GM21360 (cell line): ENCODE results near the gene PANK1.
"Not testable (repeated sequence)": the region's sequence is repeated elsewhere in the genome, so short reads cannot be mapped to it uniquely, and the experiment has no call there.

Experiments
- ATAC-seq: cut with Tn5 transposase; IDR thresholded peaks from one replicate; pipeline ENCODE4 v1.9.1; 2021; ENCODE audit warnings: mild to moderate bottlenecking, moderate library complexity; ENCODE audit not compliant: unreplicated experiment

The PANK1 gene

DNA sequence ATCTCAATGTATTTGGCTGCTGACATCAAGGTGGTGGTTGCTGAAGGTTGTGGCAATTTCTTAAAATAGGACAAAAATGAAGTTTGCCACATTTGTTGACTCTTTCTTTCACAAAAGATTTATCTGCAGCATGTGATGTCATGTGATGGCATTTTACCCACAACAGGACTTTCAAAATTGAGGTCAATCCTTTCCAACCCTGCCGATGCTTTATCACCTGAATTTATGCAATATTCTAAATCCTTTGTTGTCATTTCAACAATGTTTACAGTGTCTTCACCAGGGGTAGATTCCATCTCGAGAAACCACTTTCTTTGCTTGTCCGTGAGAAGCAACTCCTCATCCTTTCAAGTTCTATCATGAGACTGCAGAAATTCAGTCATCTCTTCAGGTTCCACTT, 69.0 kb downstream of the PANK1 start:
- ATAC-seq, result no peak

GRCh38 chr10:89575031-89575430, 70.0 kb downstream of the PANK1 start:
- no peak for ATAC-seq

GRCh38 chr10:89574368-89574767, 70.7 kb downstream of the PANK1 start:
- no peak for ATAC-seq

DNA sequence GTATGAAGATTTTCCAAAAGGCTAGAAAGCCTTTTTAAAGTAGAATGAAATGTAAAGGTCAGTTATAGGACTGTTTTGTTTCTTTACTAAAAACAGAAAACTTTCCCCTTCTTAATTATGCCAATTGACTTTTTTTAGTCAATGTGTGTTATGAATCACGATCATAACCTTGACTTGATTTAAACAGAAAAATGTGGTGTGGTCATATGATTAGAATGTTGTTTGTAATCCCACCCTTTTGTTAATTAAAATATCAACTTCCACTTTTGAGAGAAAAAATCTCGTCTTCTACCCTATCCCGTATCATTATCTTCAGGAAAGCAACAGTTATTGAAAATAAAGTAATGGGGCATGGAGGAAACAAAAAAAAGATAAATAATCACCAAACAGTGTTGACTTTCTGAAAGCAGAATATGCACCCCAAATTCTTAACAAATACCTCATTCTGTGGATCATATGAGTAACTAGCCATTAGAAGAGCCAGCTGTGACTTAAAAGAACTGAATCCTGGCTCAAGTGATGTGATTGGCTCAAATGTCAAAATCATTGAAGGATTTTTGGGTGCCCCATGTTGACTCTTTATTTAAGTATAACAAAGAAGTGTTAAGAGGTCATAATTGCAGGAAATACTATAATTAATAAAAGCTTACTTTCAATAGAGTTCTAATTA, 77.3 kb downstream of the PANK1 start:
- no peak for ATAC-seq

- ATAC-seq, result no peak
Observed at GRCh38 chr10:89566992-89567391, 78.0 kb downstream of the PANK1 start.

GRCh38 chr10:89566095-89566950, 78.7 kb downstream of the PANK1 start:
- no peak for ATAC-seq

DNA sequence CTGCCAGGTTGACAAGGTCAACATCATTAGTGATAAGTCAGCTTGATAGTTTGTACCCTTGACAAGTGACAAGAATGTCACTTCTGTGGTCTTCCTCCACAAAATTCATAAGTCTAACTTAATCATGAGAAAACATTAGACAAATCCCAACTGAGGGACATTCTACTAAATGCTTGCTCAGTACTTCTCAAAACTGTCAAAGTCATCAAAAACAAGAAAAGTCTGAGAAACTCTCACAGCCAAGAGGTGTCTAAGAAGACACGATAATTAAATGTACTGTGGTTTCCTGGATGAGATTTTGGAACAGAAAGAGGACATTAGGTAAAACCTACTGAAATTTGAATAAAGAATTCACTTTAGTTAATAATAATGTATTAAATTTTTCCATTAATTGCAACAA, 79.9 kb downstream of the PANK1 start:
- ATAC-seq, result no peak

- ATAC-seq, result no peak
Observed at GRCh38 chr10:89563861-89564478, 81.1 kb downstream of the PANK1 start.

DNA sequence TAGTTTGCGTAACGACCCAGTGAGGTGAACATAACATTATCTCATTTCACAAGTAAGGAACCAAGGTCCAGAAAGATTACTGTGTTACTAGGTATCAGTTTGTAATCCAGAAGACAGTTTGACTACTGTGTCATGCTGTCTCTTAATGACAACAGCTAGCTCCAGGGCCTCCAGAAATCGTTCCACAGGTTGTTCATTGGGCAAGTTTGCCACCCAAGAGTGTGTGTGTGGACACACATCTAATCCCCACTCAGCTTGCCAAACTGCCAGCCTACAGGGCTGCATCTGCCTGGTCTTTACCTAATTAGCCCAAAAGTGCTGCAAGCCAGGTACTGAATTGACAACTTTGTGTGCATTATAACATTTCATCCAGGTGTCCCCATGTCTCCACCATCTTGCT, 81.7 kb downstream of the PANK1 start:
- ATAC-seq, result no peak

- no peak for ATAC-seq
Observed at GRCh38 chr10:89556600-89556999, 88.4 kb downstream of the PANK1 start.

GRCh38 chr10:89555688-89556445, 89.2 kb downstream of the PANK1 start:
- ATAC-seq, result no peak

GRCh38 chr10:89554433-89554832, 90.6 kb downstream of the PANK1 start:
- ATAC-seq, result no peak

GRCh38 chr10:89553064-89553734, 91.8 kb downstream of the PANK1 start:
- no peak for ATAC-seq

DNA sequence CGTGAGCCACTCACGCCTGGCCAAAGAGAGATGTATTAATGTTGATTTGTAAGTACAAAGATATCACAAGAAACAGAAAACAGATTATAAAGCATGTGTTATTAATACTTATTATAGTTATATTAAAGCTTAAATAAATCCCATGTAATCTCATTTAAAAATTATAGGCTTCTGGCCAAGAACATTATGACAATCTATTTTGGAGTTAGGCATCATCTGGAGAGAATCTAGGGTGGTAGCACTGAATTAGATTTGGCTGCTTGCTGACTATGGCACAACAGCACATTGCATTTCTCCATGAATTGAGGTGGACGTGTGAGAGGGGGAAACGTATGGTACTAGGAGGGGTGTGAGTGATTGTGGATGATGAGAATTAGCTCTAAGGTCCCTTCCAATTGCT, 92.8 kb downstream of the PANK1 start:
- no peak for ATAC-seq

DNA sequence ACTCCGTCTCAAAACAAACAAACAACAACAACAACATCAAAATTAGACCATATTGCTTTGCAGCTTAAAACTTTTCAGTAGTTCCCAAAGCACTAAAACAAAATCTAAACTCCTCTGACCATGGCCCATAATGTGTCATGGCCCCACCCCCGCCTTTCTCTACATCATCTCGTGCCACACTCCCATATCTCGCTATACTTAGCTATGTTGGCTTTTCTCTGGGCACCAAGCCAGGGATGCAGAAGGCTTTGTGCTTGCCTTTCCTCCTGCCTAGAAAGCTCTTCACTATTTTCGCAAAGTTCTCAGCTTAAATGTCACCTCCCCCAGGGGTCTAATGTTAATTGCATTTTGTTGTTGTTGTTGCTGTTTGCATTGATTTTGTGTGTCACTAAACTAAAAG, 94.5 kb downstream of the PANK1 start:
- ATAC-seq, result no peak

GRCh38 chr10:89549510-89549909, 95.5 kb downstream of the PANK1 start:
- ATAC-seq, result no peak

GRCh38 chr10:89548673-89549072, 96.4 kb downstream of the PANK1 start:
- no peak for ATAC-seq

GRCh38 chr10:89547853-89548513, 97.1 kb downstream of the PANK1 start:
- no peak for ATAC-seq

DNA sequence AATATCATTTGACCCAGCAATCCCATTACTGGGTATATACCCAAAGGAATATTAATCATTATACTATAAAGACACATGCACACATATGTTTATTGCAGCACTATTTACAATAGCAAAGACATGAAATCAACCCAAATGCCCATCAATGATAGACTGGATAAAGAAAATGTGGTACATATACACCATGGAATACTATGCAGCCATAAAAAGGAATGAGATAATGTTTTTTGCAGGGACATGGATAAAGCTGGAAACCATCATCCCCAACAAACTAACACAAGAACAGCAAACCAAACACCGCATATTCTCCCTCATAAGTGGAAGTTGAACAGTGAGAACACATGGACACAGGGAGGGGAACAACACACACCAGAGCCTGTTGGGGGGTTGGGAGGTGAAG, 98.4 kb downstream of the PANK1 start:
- ATAC-seq, result not testable (repeated sequence)

- ATAC-seq, result no peak
Observed at GRCh38 chr10:89543841-89544240, 101.2 kb downstream of the PANK1 start.
